Hepatocyte (in vitro differentiated cells): ENCODE measurements around the gene MBOAT7.
A peak's percentile ranks its signal among the peaks of the same experiment; 100 is the strongest.

Experiments used
- EZH2 ChIP-seq: fragments of 200-600 bp; sonication (generic); IDR thresholded peaks from 2 replicates; pipeline ENCODE4 v1.6.1; 2016; ENCODE audit warnings: antibody characterized with exemption, mild to moderate bottlenecking, borderline replicate concordance
- EZH2phosphoT487 ChIP-seq: fragments of 200-600 bp; sonication (generic); IDR thresholded peaks from one replicate; pipeline ENCODE4 v1.6.1; 2018; ENCODE audit warnings: antibody characterized with exemption, mild to moderate bottlenecking, low read depth, moderate library complexity; ENCODE audit not compliant: unreplicated experiment, severe bottlenecking
- TF ChIP-seq, protein P1 (sequence below): fragments of 200-600 bp; sonication (generic); IDR thresholded peaks from 2 replicates; pipeline ENCODE4 v1.5.1; 2016; ENCODE audit warnings: antibody characterized with exemption, mild to moderate bottlenecking; ENCODE audit not compliant: poor library complexity

- TF ChIP-seq, protein P1, sequence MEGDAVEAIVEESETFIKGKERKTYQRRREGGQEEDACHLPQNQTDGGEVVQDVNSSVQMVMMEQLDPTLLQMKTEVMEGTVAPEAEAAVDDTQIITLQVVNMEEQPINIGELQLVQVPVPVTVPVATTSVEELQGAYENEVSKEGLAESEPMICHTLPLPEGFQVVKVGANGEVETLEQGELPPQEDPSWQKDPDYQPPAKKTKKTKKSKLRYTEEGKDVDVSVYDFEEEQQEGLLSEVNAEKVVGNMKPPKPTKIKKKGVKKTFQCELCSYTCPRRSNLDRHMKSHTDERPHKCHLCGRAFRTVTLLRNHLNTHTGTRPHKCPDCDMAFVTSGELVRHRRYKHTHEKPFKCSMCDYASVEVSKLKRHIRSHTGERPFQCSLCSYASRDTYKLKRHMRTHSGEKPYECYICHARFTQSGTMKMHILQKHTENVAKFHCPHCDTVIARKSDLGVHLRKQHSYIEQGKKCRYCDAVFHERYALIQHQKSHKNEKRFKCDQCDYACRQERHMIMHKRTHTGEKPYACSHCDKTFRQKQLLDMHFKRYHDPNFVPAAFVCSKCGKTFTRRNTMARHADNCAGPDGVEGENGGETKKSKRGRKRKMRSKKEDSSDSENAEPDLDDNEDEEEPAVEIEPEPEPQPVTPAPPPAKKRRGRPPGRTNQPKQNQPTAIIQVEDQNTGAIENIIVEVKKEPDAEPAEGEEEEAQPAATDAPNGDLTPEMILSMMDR: peak; percentile 12
- TF ChIP-seq EZH2 (no peak), EZH2phosphoT487 (no peak)
These were observed 51.5 kb downstream of the MBOAT7 start, which contains the start of gene CNOT3 for GRCh38 chr19:54137699-54138488.
